A673 (cell line): ENCODE measurements around the gene HS1BP3. TPM values are rescaled to one million over a fixed set of nuclear protein-coding genes. Genes with fewer than 3 reads are reported as not detected.

Experiments used
- BruUV-seq: library from RNA; stranded (reverse); fragments of 400-500 nt; replicated peaks from 2 replicates; lab custom pipeline; 2021; lab: Mats Ljungman, UMichigan
- CTCF ChIA-PET: fragments of 300-600 bp; sonication (Branson Sonifier 250); formaldehyde crosslinking; loops from one replicate; lab custom pipeline; 2022; ENCODE audit warnings: antibody characterized with exemption; lab: Charles Lee
- POLR2A ChIA-PET: fragments of 300-600 bp; sonication (Branson Sonifier 250); formaldehyde crosslinking; loops from one replicate; lab custom pipeline; 2022; ENCODE audit warnings: antibody characterized with exemption; ENCODE audit not compliant: low non-redundant PET; lab: Charles Lee
- DNase-seq: peaks from one replicate; pipeline ENCODE4 v3.0.0-alpha.2; 2015; ENCODE audit warnings: low spot score
- H3K27ac ChIP-seq: fragments of 200-600 bp; sonication (generic); 2 replicates; pipeline ENCODE4 v1.5.1; 2016; ENCODE audit warnings: mixed run types, low read depth, mild to moderate bottlenecking, mixed read lengths, antibody characterized with exemption, low read length; ENCODE audit not compliant: poor library complexity, severe bottlenecking
- H3K27me3 ChIP-seq: fragments of 200-600 bp; sonication (generic); replicated peaks from 2 replicates; pipeline ENCODE4 v1.6.1; 2017; ENCODE audit warnings: mixed run types, low read depth, mild to moderate bottlenecking, mixed read lengths, antibody characterized with exemption, low read length; ENCODE audit not compliant: insufficient read depth, poor library complexity
- H3K36me3 ChIP-seq: fragments of 200-600 bp; sonication (generic); 2 replicates; pipeline ENCODE4 v1.6.1; 2016; ENCODE audit warnings: mixed run types, mild to moderate bottlenecking, mixed read lengths, antibody characterized with exemption, low read length; ENCODE audit not compliant: insufficient read depth, poor library complexity, severe bottlenecking
- H3K4me1 ChIP-seq: fragments of 200-600 bp; sonication (generic); 2 replicates; pipeline ENCODE4 v1.6.1; 2017; ENCODE audit warnings: mixed run types, mild to moderate bottlenecking, mixed read lengths, antibody characterized with exemption, low read length; ENCODE audit not compliant: insufficient read depth, poor library complexity, severe bottlenecking
- H3K4me3 ChIP-seq: fragments of 200-600 bp; sonication (generic); 2 replicates; pipeline ENCODE4 v1.5.1; 2016; ENCODE audit warnings: low read depth, mixed run types, mild to moderate bottlenecking, mixed read lengths, low read length; ENCODE audit not compliant: poor library complexity, severe bottlenecking
- H3K9me3 ChIP-seq: fragments of 200-600 bp; sonication (generic); 2 replicates; pipeline ENCODE4 v1.6.1; 2016; ENCODE audit warnings: mixed run types, low read depth, mild to moderate bottlenecking, mixed read lengths, antibody characterized with exemption, low read length; ENCODE audit not compliant: poor library complexity, severe bottlenecking
- EZH2 ChIP-seq: fragments of 200-600 bp; sonication (generic); IDR thresholded peaks from 2 replicates; pipeline ENCODE4 v1.6.1; 2017; ENCODE audit warnings: borderline replicate concordance, low read depth, mild to moderate bottlenecking, mixed read lengths, antibody characterized with exemption, low read length; ENCODE audit not compliant: poor library complexity, severe bottlenecking
- intact Hi-C: fragments of 100-400 bp; cut with micrococcal nuclease; formaldehyde crosslinking; loops from one replicate; pipeline ENCODE4 v1.10.0; 2022; ENCODE audit not compliant: unreplicated experiment
- total RNA-seq: library from RNA; stranded (reverse); gene quantifications from 2 replicates; pipeline ENCODE4 v1.2.3, GENCODE V29; 2021
- TF ChIP-seq, protein P1 (sequence below): fragments of 300-800, 200-600 bp; sonication (generic); conservative IDR thresholded peaks from 2 replicates; pipeline ENCODE4 v1.5.1; 2017; ENCODE audit warnings: low read depth, mild to moderate bottlenecking, antibody characterized with exemption, low read length, moderate library complexity, mixed read lengths

The HS1BP3 gene
- total RNA-seq, 1 experiment from 2014 or later, result 12.6 TPM

DNA sequence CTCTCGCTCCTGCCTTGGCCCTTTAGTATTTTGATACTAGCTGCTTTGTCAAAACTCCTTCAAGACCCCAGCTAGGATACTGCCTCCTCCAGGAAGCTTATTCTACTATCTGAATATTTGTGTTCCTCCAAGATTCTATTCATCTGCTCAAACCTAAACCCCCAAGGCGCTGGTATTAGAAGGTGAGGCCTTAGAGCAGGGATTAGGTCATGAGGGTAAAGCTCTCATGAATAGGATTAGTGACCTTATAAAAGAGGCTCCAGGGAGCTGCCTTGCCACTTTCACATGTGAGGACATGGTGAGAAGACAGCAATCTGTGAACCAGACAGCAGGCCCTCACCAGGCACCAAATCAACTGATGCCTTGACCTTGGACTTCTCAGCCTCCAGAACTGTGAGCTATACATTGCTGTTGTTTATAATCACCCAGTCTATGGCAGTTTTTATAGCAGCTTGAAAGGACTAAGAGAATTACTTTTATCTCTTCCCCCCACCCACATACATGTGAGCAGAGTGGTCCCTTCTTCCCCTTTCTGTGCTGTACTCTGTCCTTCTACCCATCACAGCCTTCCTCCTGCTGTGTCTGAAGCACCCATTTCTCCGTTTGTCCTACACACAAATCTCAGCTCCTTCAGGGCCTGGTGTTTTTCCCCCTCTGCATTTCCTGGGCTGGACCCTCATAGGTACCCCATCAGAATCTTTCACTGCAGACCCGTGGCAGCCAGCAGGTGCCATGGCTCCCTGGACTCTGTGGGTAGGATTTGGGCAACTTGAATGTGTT lies 54.5 kb downstream of the HS1BP3 start:
- intact Hi-C loops, result no loop called here
- no TSS peak for BruUV-seq

DNA sequence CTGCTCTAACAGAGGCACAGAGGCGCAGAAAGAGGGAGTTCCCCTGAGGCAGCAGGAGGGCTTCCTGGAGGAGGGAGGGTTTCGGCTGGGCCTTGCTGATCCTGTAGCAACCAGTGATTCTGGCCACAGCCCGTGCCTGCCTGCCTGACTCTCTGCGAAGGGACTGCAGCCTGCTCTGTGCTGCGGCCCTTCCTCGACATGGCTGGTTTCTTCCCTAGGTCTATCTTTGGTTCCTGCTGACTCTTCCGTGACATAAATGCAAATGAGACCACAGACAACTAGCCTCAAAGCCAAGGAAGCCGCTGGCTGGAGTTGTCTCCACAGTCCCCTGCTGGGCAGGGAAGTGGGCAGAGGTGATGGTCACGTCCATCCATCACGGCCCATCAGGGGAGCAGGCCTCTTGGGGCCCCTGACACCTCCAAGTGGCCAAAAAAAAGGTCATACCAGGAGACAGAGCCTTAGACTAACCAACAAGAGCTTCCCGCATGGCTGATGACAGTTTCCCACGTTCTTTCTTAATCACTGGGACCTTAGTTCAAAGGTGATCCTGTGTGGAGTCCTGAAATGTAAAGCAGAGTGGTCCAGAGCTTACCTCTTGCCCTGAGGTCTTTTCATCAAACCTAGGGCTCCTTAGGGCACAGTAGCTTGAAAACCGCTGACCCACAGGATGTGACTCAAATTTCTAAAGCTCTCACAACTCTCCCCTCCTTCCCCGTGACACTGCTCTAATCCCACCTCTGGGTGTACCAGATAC lies 55.3 kb downstream of the HS1BP3 start:
- BruUV-seq, result no TSS peak
- H3K4me1 ChIP-seq, result no peaks in the 10 kb centered on the region
- no peak overlapping the region for H3K27ac ChIP-seq
- no peaks in the 10 kb centered on the region for H3K27me3 ChIP-seq
- no peak overlapping the region for H3K4me3 ChIP-seq
- ChIA-PET POLR2A (no interaction called here), CTCF (no interaction called here)
- H3K36me3 ChIP-seq, result no peaks in the 10 kb centered on the region
- TF ChIP-seq, protein P1, sequence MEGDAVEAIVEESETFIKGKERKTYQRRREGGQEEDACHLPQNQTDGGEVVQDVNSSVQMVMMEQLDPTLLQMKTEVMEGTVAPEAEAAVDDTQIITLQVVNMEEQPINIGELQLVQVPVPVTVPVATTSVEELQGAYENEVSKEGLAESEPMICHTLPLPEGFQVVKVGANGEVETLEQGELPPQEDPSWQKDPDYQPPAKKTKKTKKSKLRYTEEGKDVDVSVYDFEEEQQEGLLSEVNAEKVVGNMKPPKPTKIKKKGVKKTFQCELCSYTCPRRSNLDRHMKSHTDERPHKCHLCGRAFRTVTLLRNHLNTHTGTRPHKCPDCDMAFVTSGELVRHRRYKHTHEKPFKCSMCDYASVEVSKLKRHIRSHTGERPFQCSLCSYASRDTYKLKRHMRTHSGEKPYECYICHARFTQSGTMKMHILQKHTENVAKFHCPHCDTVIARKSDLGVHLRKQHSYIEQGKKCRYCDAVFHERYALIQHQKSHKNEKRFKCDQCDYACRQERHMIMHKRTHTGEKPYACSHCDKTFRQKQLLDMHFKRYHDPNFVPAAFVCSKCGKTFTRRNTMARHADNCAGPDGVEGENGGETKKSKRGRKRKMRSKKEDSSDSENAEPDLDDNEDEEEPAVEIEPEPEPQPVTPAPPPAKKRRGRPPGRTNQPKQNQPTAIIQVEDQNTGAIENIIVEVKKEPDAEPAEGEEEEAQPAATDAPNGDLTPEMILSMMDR, result no peak
- no peak for TF ChIP-seq EZH2
- no peaks in the 10 kb centered on the region for H3K9me3 ChIP-seq
- intact Hi-C loops, result no loop called here
- DNase-seq, result no peak

More for the DNA sequence above, 54.5 kb downstream of the HS1BP3 start:
- Histone ChIP-seq H3K4me3 (no peak overlapping the region), H3K27me3 (no peaks in the 10 kb centered on the region), H3K9me3 (no peaks in the 10 kb centered on the region), H3K36me3 (no peaks in the 10 kb centered on the region), H3K27ac (no peak overlapping the region), H3K4me1 (peaks cover 3% of the 10 kb centered on the region)
- ChIA-PET CTCF (no interaction called here), POLR2A (no interaction called here)
- TF ChIP-seq, protein P1, result no peak
- no peak for TF ChIP-seq EZH2
- no peak for DNase-seq

DNA sequence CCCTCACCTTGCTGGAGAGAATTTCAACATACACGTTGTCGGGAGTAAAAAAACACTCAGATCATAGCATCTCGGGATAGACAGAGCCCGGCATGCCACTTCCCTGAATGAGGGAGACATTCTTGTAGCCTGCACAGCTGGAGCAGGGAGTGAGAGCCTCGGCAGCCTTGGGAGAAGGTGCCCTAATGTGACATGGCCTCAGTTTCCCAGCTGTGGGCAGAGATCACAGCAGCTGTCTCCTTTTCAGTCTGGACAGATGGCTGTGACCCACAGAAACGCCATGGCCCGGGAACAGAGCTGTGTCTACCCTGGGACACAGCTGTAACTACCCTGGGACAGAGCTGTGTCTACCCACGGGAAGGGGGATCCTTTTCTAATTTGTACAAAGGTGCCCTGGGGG lies 55.9 kb downstream of the HS1BP3 start:
- intact Hi-C loops, result no loop called here
- H3K4me1 ChIP-seq, result no peaks in the 10 kb centered on the region
- CTCF ChIA-PET, result no interaction called here
- no peak for DNase-seq
- POLR2A ChIA-PET, result no interaction called here
- no TSS peak for BruUV-seq
- no peaks in the 10 kb centered on the region for H3K27me3 ChIP-seq
- no peaks in the 10 kb centered on the region for H3K36me3 ChIP-seq
- no peak overlapping the region for H3K27ac ChIP-seq
- no peak overlapping the region for H3K4me3 ChIP-seq
- no peak for TF ChIP-seq EZH2
- no peaks in the 10 kb centered on the region for H3K9me3 ChIP-seq
